Measurements from ENCODE around the gene TUBB1. TPM values are rescaled to one million over a fixed set of nuclear protein-coding genes. Genes with fewer than 3 reads are reported as not detected.

TUBB1 gene
- total and polyA plus RNA-seq, 2 of the 13 experiments (the other 11 are each of a cell fraction or from before 2014, with no cell fraction given): 0.11 to 57.6 TPM

- TF ChIP-seq, protein P1, sequence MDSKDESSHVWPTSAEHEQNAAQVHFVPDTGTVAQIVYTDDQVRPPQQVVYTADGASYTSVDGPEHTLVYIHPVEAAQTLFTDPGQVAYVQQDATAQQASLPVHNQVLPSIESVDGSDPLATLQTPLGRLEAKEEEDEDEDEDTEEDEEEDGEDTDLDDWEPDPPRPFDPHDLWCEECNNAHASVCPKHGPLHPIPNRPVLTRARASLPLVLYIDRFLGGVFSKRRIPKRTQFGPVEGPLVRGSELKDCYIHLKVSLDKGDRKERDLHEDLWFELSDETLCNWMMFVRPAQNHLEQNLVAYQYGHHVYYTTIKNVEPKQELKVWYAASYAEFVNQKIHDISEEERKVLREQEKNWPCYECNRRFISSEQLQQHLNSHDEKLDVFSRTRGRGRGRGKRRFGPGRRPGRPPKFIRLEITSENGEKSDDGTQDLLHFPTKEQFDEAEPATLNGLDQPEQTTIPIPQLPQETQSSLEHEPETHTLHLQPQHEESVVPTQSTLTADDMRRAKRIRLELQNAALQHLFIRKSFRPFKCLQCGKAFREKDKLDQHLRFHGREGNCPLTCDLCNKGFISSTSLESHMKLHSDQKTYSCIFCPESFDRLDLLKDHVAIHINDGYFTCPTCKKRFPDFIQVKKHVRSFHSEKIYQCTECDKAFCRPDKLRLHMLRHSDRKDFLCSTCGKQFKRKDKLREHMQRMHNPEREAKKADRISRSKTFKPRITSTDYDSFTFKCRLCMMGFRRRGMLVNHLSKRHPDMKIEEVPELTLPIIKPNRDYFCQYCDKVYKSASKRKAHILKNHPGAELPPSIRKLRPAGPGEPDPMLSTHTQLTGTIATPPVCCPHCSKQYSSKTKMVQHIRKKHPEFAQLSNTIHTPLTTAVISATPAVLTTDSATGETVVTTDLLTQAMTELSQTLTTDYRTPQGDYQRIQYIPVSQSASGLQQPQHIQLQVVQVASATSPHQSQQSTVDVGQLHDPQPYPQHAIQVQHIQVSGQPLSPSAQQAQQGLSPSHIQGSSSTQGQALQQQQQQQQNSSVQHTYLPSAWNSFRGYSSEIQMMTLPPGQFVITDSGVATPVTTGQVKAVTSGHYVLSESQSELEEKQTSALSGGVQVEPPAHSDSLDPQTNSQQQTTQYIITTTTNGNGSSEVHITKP (CRISPR knock-in tag; IDR thresholded peaks at IDR 0.05; ENCODE audit: low read depth): no peak
- TF ChIP-seq ZSCAN21 (CRISPR knock-in tag; IDR thresholded peaks at IDR 0.05; ENCODE audit: borderline replicate concordance) (0 out of 2 replicates have a peak, but pooled peaks have one; percentile 20), NR3C1 (CRISPR knock-in tag; IDR thresholded peaks at IDR 0.05) (no peak), TOE1 (CRISPR knock-in tag; IDR thresholded peaks at IDR 0.05) (no peak), TOPORS (CRISPR knock-in tag; IDR thresholded peaks at IDR 0.05) (no peak), SMAD9 (CRISPR knock-in tag; IDR thresholded peaks at IDR 0.05) (no peak), ZNF879 (CRISPR knock-in tag; IDR thresholded peaks at IDR 0.05) (no peak), NFKBIZ (CRISPR knock-in tag; IDR thresholded peaks at IDR 0.05) (no peak), ZNF607 (CRISPR knock-in tag; IDR thresholded peaks at IDR 0.05; ENCODE audit: borderline replicate concordance) (no peak), ZNF788 (CRISPR knock-in tag; IDR thresholded peaks at IDR 0.05; ENCODE audit: borderline replicate concordance) (0 out of 2 replicates have a peak, but pooled peaks have one; percentile 32), TMF1 (CRISPR knock-in tag; IDR thresholded peaks at IDR 0.05; ENCODE audit: low read depth) (no peak), ZNF891 (CRISPR knock-in tag; IDR thresholded peaks at IDR 0.05) (no peak), ZNF841 (CRISPR knock-in tag; IDR thresholded peaks at IDR 0.05; ENCODE audit: borderline replicate concordance) (no peak), HOXA5 (CRISPR knock-in tag; IDR thresholded peaks at IDR 0.05) (no peak), NBN (conservative IDR thresholded peaks at IDR 0.05) (no peak), TBL1XR1 (IDR thresholded peaks at IDR 0.05; ENCODE audit: borderline replicate concordance, low read length, partially characterized antibody) (no peak), TFDP1 (CRISPR knock-in tag; IDR thresholded peaks at IDR 0.05; ENCODE audit: borderline replicate concordance) (no peak), XBP1 (CRISPR knock-in tag; IDR thresholded peaks at IDR 0.05) (no peak), FUBP1 (CRISPR knock-in tag; IDR thresholded peaks at IDR 0.05; ENCODE audit: borderline replicate concordance) (no peak), PAX8 (CRISPR knock-in tag; IDR thresholded peaks at IDR 0.05; ENCODE audit: borderline replicate concordance) (no peak)
- TF ChIP-seq, protein P2, sequence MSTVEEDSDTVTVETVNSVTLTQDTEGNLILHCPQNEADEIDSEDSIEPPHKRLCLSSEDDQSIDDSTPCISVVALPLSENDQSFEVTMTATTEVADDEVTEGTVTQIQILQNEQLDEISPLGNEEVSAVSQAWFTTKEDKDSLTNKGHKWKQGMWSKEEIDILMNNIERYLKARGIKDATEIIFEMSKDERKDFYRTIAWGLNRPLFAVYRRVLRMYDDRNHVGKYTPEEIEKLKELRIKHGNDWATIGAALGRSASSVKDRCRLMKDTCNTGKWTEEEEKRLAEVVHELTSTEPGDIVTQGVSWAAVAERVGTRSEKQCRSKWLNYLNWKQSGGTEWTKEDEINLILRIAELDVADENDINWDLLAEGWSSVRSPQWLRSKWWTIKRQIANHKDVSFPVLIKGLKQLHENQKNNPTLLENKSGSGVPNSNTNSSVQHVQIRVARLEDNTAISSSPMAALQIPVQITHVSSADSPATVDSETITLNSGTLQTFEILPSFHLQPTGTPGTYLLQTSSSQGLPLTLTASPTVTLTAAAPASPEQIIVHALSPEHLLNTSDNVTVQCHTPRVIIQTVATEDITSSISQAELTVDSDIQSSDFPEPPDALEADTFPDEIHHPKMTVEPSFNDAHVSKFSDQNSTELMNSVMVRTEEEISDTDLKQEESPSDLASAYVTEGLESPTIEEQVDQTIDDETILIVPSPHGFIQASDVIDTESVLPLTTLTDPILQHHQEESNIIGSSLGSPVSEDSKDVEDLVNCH (CRISPR knock-in tag; IDR thresholded peaks at IDR 0.05): no peak
These were observed 15.3 kb upstream of the TUBB1 start (continued) for GRCh38 chr20:59003836-59004492.
